ENCODE measurements around the gene DRAP1. TPM values are rescaled to one million over a fixed set of nuclear protein-coding genes. Genes with fewer than 3 reads are reported as not detected.

The DRAP1 gene
- total and polyA plus RNA-seq, 9 of the 15 experiments (the other 6 are each of a cell fraction or from before 2014, with no cell fraction given), result 9.6 to 200 (median 92.9) TPM

DNA sequence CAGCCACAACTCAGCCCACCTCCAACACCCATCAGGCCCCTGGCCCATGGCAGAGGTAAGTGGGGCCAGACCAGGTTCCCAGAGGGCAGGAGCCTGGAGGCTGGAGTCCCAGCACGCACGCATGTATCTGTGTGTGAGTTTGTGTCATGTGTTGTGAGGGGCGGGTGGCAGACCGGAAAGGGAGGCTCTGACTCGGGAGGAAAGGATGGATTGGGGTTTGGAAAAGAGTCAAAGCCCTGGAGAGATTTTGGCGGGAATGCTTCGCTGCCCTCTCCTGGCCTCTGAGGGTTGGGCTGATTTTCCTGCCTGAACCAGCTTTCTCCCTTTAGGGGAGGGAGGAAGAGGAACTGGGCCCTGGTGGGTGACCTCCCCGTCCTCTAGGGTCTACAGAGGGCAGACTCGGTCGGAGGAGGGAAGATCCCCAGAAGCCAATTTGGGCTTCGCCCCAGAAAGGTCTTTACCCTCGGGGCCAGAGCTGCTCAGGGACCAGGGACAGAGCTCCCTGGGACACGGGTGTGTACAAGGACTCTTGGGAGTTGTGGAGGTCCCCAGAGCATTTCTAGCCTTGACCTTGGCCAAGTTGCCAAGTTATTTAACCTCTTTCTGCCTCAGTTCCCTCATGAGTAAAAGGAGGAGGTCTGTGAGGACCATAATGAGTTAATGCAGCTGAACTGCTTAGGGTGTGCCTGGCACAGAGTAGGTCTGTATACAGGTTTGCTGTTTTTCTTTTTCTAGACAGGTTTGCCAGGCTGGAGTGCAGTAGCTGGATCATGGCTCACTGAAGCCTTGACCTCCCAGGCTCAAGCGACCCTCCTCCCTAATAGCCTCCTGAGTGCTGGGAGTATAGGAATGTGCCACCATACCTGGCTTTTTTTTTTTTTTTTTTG is 7.3 kb upstream of the DRAP1 start (continued):
- TF ChIP-seq, protein P1, sequence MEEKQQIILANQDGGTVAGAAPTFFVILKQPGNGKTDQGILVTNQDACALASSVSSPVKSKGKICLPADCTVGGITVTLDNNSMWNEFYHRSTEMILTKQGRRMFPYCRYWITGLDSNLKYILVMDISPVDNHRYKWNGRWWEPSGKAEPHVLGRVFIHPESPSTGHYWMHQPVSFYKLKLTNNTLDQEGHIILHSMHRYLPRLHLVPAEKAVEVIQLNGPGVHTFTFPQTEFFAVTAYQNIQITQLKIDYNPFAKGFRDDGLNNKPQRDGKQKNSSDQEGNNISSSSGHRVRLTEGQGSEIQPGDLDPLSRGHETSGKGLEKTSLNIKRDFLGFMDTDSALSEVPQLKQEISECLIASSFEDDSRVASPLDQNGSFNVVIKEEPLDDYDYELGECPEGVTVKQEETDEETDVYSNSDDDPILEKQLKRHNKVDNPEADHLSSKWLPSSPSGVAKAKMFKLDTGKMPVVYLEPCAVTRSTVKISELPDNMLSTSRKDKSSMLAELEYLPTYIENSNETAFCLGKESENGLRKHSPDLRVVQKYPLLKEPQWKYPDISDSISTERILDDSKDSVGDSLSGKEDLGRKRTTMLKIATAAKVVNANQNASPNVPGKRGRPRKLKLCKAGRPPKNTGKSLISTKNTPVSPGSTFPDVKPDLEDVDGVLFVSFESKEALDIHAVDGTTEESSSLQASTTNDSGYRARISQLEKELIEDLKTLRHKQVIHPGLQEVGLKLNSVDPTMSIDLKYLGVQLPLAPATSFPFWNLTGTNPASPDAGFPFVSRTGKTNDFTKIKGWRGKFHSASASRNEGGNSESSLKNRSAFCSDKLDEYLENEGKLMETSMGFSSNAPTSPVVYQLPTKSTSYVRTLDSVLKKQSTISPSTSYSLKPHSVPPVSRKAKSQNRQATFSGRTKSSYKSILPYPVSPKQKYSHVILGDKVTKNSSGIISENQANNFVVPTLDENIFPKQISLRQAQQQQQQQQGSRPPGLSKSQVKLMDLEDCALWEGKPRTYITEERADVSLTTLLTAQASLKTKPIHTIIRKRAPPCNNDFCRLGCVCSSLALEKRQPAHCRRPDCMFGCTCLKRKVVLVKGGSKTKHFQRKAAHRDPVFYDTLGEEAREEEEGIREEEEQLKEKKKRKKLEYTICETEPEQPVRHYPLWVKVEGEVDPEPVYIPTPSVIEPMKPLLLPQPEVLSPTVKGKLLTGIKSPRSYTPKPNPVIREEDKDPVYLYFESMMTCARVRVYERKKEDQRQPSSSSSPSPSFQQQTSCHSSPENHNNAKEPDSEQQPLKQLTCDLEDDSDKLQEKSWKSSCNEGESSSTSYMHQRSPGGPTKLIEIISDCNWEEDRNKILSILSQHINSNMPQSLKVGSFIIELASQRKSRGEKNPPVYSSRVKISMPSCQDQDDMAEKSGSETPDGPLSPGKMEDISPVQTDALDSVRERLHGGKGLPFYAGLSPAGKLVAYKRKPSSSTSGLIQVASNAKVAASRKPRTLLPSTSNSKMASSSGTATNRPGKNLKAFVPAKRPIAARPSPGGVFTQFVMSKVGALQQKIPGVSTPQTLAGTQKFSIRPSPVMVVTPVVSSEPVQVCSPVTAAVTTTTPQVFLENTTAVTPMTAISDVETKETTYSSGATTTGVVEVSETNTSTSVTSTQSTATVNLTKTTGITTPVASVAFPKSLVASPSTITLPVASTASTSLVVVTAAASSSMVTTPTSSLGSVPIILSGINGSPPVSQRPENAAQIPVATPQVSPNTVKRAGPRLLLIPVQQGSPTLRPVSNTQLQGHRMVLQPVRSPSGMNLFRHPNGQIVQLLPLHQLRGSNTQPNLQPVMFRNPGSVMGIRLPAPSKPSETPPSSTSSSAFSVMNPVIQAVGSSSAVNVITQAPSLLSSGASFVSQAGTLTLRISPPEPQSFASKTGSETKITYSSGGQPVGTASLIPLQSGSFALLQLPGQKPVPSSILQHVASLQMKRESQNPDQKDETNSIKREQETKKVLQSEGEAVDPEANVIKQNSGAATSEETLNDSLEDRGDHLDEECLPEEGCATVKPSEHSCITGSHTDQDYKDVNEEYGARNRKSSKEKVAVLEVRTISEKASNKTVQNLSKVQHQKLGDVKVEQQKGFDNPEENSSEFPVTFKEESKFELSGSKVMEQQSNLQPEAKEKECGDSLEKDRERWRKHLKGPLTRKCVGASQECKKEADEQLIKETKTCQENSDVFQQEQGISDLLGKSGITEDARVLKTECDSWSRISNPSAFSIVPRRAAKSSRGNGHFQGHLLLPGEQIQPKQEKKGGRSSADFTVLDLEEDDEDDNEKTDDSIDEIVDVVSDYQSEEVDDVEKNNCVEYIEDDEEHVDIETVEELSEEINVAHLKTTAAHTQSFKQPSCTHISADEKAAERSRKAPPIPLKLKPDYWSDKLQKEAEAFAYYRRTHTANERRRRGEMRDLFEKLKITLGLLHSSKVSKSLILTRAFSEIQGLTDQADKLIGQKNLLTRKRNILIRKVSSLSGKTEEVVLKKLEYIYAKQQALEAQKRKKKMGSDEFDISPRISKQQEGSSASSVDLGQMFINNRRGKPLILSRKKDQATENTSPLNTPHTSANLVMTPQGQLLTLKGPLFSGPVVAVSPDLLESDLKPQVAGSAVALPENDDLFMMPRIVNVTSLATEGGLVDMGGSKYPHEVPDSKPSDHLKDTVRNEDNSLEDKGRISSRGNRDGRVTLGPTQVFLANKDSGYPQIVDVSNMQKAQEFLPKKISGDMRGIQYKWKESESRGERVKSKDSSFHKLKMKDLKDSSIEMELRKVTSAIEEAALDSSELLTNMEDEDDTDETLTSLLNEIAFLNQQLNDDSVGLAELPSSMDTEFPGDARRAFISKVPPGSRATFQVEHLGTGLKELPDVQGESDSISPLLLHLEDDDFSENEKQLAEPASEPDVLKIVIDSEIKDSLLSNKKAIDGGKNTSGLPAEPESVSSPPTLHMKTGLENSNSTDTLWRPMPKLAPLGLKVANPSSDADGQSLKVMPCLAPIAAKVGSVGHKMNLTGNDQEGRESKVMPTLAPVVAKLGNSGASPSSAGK (IDR thresholded peaks at IDR 0.05), result peak; percentile 66
- TF ChIP-seq KLF16 (IDR thresholded peaks at IDR 0.05) (peak; percentile 18; the same call in 1 of the 2 replicates), SMAD4 (CRISPR knock-in tag; conservative IDR thresholded peaks at IDR 0.05) (peak; percentile 51; the same call in 1 of the 2 replicates), ZNF778 (CRISPR knock-in tag; IDR thresholded peaks at IDR 0.05) (no peak), SRSF1 (IDR thresholded peaks at IDR 0.05; ENCODE audit: low read depth, low read length) (no peak), CCNT2 (IDR thresholded peaks at IDR 0.05; ENCODE audit: borderline replicate concordance, extremely low read depth, insufficient read length, low read depth, low read length) (no peak)
- TF ChIP-seq, protein P2, sequence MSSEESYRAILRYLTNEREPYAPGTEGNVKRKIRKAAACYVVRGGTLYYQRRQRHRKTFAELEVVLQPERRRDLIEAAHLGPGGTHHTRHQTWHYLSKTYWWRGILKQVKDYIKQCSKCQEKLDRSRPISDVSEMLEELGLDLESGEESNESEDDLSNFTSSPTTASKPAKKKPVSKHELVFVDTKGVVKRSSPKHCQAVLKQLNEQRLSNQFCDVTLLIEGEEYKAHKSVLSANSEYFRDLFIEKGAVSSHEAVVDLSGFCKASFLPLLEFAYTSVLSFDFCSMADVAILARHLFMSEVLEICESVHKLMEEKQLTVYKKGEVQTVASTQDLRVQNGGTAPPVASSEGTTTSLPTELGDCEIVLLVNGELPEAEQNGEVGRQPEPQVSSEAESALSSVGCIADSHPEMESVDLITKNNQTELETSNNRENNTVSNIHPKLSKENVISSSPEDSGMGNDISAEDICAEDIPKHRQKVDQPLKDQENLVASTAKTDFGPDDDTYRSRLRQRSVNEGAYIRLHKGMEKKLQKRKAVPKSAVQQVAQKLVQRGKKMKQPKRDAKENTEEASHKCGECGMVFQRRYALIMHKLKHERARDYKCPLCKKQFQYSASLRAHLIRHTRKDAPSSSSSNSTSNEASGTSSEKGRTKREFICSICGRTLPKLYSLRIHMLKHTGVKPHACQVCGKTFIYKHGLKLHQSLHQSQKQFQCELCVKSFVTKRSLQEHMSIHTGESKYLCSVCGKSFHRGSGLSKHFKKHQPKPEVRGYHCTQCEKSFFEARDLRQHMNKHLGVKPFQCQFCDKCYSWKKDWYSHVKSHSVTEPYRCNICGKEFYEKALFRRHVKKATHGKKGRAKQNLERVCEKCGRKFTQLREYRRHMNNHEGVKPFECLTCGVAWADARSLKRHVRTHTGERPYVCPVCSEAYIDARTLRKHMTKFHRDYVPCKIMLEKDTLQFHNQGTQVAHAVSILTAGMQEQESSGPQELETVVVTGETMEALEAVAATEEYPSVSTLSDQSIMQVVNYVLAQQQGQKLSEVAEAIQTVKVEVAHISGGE (CRISPR knock-in tag; IDR thresholded peaks at IDR 0.05), result peak in 1 of 3 experiments; percentile 46; a peak in 2 of 6 replicates
